HG02938 (cell line): ENCODE measurements around the gene ERCC4.

Source experiments
- ATAC-seq: cut with Tn5 transposase; IDR thresholded peaks from one replicate; pipeline ENCODE4 v1.9.1; 2021; ENCODE audit warnings: mild to moderate bottlenecking, moderate library complexity; ENCODE audit not compliant: unreplicated experiment

Gene ERCC4

GRCh38 chr16:13909872-13910303 lies 10.1 kb upstream of the ERCC4 start:
- ATAC-seq = no peak

GRCh38 chr16:13911306-13911705 lies 8.6 kb upstream of the ERCC4 start:
- ATAC-seq = no peak

GRCh38 chr16:13911871-13912270 lies 8.1 kb upstream of the ERCC4 start:
- ATAC-seq = no peak

GRCh38 chr16:13912891-13913290 lies 7.1 kb upstream of the ERCC4 start:
- no peak for ATAC-seq

GRCh38 chr16:13913374-13914292 lies 6.3 kb upstream of the ERCC4 start:
- ATAC-seq = no peak

GRCh38 chr16:13915033-13915635 lies 4.8 kb upstream of the ERCC4 start:
- ATAC-seq = no peak

GRCh38 chr16:13919330-13919682 lies 648 bp upstream of the ERCC4 start:
- ATAC-seq = no peak

- no peak for ATAC-seq
Measured at GRCh38 chr16:13920510-13920818, 510 bp downstream of the ERCC4 start.

GRCh38 chr16:13921328-13921727 lies 1.4 kb downstream of the ERCC4 start:
- ATAC-seq = no peak

GRCh38 chr16:13923703-13924298 lies 3.8 kb downstream of the ERCC4 start:
- ATAC-seq = no peak

GRCh38 chr16:13926464-13926863 lies 6.5 kb downstream of the ERCC4 start:
- ATAC-seq = no peak

GRCh38 chr16:13926891-13927290 lies 6.9 kb downstream of the ERCC4 start:
- ATAC-seq = no peak

GRCh38 chr16:13928646-13929045 lies 8.7 kb downstream of the ERCC4 start:
- ATAC-seq = no peak

- ATAC-seq = no peak
Measured at GRCh38 chr16:13931845-13932244, 11.9 kb downstream of the ERCC4 start.

GRCh38 chr16:13935408-13935807 lies 15.5 kb downstream of the ERCC4 start:
- no peak for ATAC-seq

GRCh38 chr16:13936155-13936554 lies 16.2 kb downstream of the ERCC4 start:
- no peak for ATAC-seq

GRCh38 chr16:13936596-13937081 lies 16.7 kb downstream of the ERCC4 start:
- ATAC-seq = no peak

GRCh38 chr16:13937411-13937810 lies 17.5 kb downstream of the ERCC4 start:
- no peak for ATAC-seq

- no peak for ATAC-seq
Measured at GRCh38 chr16:13938480-13938879, 18.5 kb downstream of the ERCC4 start.

GRCh38 chr16:13939821-13940220 lies 19.9 kb downstream of the ERCC4 start:
- no peak for ATAC-seq

- ATAC-seq = no peak
Measured at GRCh38 chr16:13940397-13940933, 20.5 kb downstream of the ERCC4 start.

- ATAC-seq = no peak
Measured at GRCh38 chr16:13944816-13945215, 24.9 kb downstream of the ERCC4 start.
